K562 (cell line): ENCODE measurements around the gene CYB561A3. TPM values are rescaled to one million over a fixed set of nuclear protein-coding genes. Genes with fewer than 3 reads are reported as not detected.

Experiments
- ATAC-seq: fragments of 200-7000 bp; cut with Tn5 transposase; 3 replicates; pipeline ENCODE4 v1.9.1; 2020; ENCODE audit warnings: moderate library complexity
- BruUV-seq: library from RNA; stranded (reverse); fragments of 400-500 nt; replicated peaks from 2 replicates; lab custom pipeline; 2021; lab: Mats Ljungman, UMichigan
- CTCF ChIA-PET: fragments of 300-600 bp; formaldehyde crosslinking; extraction: SDS; loops from one replicate; lab custom pipeline; 2021; ENCODE audit warnings: low intra/inter-chr PET ratio; lab: Yijun Ruan, JAX
- POLR2A ChIA-PET: fragments of 300-600, 350-650 bp; sonication (Branson Sonifier 250); formaldehyde crosslinking; extraction: SDS; loops from one replicate; lab custom pipeline; 2021; ENCODE audit warnings: antibody characterized with exemption, inconsistent platforms; lab: Yijun Ruan, JAX
- DNase-seq, 4 experiments: peaks; one replicate each; pipeline versions ENCODE4 v3.0.0 to v3.0.0-alpha.2; 2011 to 2018; ENCODE audit warnings: low spot score in 3 of 4, mixed read lengths in 3 of 4; ENCODE audit errors: extremely low read depth in 1 of 4
- FAIRE-seq: peaks from 2 replicates; lab custom pipeline; 2011; peaks lifted over from hg19 to GRCh38; lab: Jason Lieb, UNC
- H2AFZ ChIP-seq: 2 replicates; pipeline ENCODE4 v1.6.0; 2011; ENCODE audit warnings: low read depth, low read length, control low read depth, inconsistent platforms
- H3K27ac ChIP-seq: fragments of 200-600 bp; 3 replicates; pipeline ENCODE4 v1.8.0; 2011; ENCODE audit warnings: low read depth, mild to moderate bottlenecking, control low read depth, inconsistent platforms, low read length, moderate library complexity, mixed read lengths; ENCODE audit errors: extremely low read depth
- H3K27me3 ChIP-seq, 2 experiments: fragments of 300-600 bp in 1 of 2; 2 replicates in 1 of 2; 3 replicates in 1 of 2; pipeline versions ENCODE4 v1.6.0 to v1.8.0; 2011; ENCODE audit warnings: inconsistent platforms in 2 of 2, low read length in 2 of 2, mild to moderate bottlenecking in 1 of 2, mixed read lengths in 1 of 2, moderate library complexity in 1 of 2; ENCODE audit not compliant: control insufficient read depth in 2 of 2, insufficient read depth in 2 of 2
- H3K36me3 ChIP-seq: fragments of 300-600 bp; 3 replicates; pipeline ENCODE4 v1.8.0; 2011; ENCODE audit warnings: mild to moderate bottlenecking, low read length, inconsistent platforms; ENCODE audit not compliant: control insufficient read depth, insufficient read depth
- H3K4me1 ChIP-seq, 2 experiments: fragments of 200-600 bp in 1 of 2; replicated peaks in 1 of 2; 2 replicates in 1 of 2; 3 replicates in 1 of 2; pipeline versions ENCODE4 v1.5.1 to v1.8.0; 2011; ENCODE audit warnings: inconsistent platforms in 2 of 2, low read length in 2 of 2, mild to moderate bottlenecking in 1 of 2, mixed read lengths in 1 of 2, moderate library complexity in 1 of 2; ENCODE audit not compliant: control insufficient read depth in 2 of 2, insufficient read depth in 2 of 2
- H3K4me2 ChIP-seq: 2 replicates; pipeline ENCODE4 v1.6.1; 2011; ENCODE audit warnings: low read length, control low read depth, inconsistent platforms, mixed read lengths; ENCODE audit not compliant: insufficient read depth
- H3K4me3 ChIP-seq: fragments of 200-600 bp; sonication (generic), shearing (Covaris generic); 2 replicates; pipeline ENCODE4 v1.5.1; 2016; ENCODE audit warnings: control low read depth, inconsistent platforms
- H3K79me2 ChIP-seq: fragments of 200-600 bp; 3 replicates; pipeline ENCODE4 v1.8.0; 2011; ENCODE audit warnings: low read length, inconsistent platforms; ENCODE audit not compliant: control insufficient read depth, insufficient read depth
- H3K9ac ChIP-seq, 2 experiments: 2 replicates each; pipeline versions ENCODE4 v1.6.0 to v1.6.1; 2011; ENCODE audit warnings: low read depth in 2 of 2, low read length in 2 of 2, control low read depth in 1 of 2, inconsistent platforms in 1 of 2, mild to moderate bottlenecking in 1 of 2, mixed read lengths in 1 of 2; ENCODE audit not compliant: insufficient read depth in 1 of 2
- H3K9me1 ChIP-seq: one replicate; pipeline ENCODE4 v1.6.0; 2011; ENCODE audit warnings: inconsistent platforms, mild to moderate bottlenecking, low read length, moderate library complexity; ENCODE audit not compliant: control insufficient read depth, insufficient read depth
- H3K9me3 ChIP-seq: replicated peaks from 2 replicates; pipeline ENCODE4 v1.5.1; 2011; ENCODE audit warnings: low read depth, low read length, inconsistent platforms; ENCODE audit not compliant: control insufficient read depth, insufficient read depth
- H4K20me1 ChIP-seq: replicated peaks from 2 replicates; pipeline ENCODE4 v1.6.1; 2011; ENCODE audit warnings: low read length, inconsistent platforms, mixed read lengths; ENCODE audit not compliant: control insufficient read depth, insufficient read depth
- GATA2 ChIP-seq: sonication (generic); formaldehyde crosslinking; IDR thresholded peaks from 2 replicates; pipeline ENCODE4 v1.4.0; 2020; ENCODE audit warnings: mild to moderate bottlenecking, missing genetic modification reagents
- MED1 ChIP-seq: sonication (generic); formaldehyde crosslinking; IDR thresholded peaks from 2 replicates; pipeline ENCODE4 v1.8.1; 2023; ENCODE audit warnings: missing genetic modification reagents, borderline replicate concordance
- PREB ChIP-seq: sonication (generic); formaldehyde crosslinking; IDR thresholded peaks from 2 replicates; pipeline ENCODE4 v1.8.1; 2023; ENCODE audit warnings: mild to moderate bottlenecking, missing genetic modification reagents
- XRCC3 ChIP-seq: fragments of 450-650 bp; IDR thresholded peaks from 2 replicates; pipeline ENCODE4 v1.6.1; 2017; ENCODE audit warnings: mild to moderate bottlenecking, moderate library complexity
- ZKSCAN8 ChIP-seq: fragments of 200-800 bp; sonication (Bioruptor generic); IDR thresholded peaks from 2 replicates; pipeline ENCODE4 v1.6.1; 2016; ENCODE audit warnings: missing genetic modification characterization, missing compliant biosample characterization
- ZNF143 ChIP-seq: sonication (generic); formaldehyde crosslinking; IDR thresholded peaks from 2 replicates; pipeline ENCODE4 v1.9.0; 2022; ENCODE audit warnings: mild to moderate bottlenecking, missing genetic modification reagents
- ZNF184 ChIP-seq: sonication (generic); formaldehyde crosslinking; IDR thresholded peaks from 2 replicates; pipeline ENCODE4 v1.5.0; 2020; ENCODE audit warnings: missing genetic modification reagents
- ZNF830 ChIP-seq: fragments of 250-450 bp; sonication (Bioruptor Pico); IDR thresholded peaks from 2 replicates; pipeline ENCODE4 v1.5.0; 2021; ENCODE audit warnings: mild to moderate bottlenecking
- WGBS: fragments of 100-300 bp; shearing (Covaris generic); methylation state at CpG from one replicate; pipeline ENCODE4 v1.1.6; 2016; ENCODE audit warnings: low coverage, mixed read lengths; ENCODE audit not compliant: insufficient coverage; ENCODE audit errors: missing lambda C conversion rate; 5-methylcytosine and 5-hydroxymethylcytosine counted together
- in situ Hi-C: fragments of 300-500 bp; cut with MboI; formaldehyde crosslinking; loops from 4 replicates; pipeline ENCODE4 v1.15.0; 2018; ENCODE audit warnings: inconsistent platforms, mixed read lengths
- intact Hi-C: fragments of 100-400 bp; cut with micrococcal nuclease; formaldehyde crosslinking; loops from 2 replicates; pipeline ENCODE4 v1.14.2; 2022
- polyA plus RNA-seq, 8 experiments: library from polyadenylated mRNA; depleted of rRNA in 4 of 8; stranded (reverse) in 5 of 8; unstranded in 3 of 8; fragments of >200 nt; fragmentation: Nextera tagmentation in 2 of 8; fragmentation: Illumina TruSeq in 1 of 8; extraction: Ambion mirVana in 2 of 8; extraction: Trizol in 1 of 8; gene quantifications; 2 replicates each; pipeline versions ENCODE4 v1.2.1 to v1.2.3, GENCODE V29; 2011 to 2014; ENCODE audit warnings: inconsistent platforms in 1 of 8, missing spikeins in 1 of 8
- total RNA-seq, 7 experiments: library from RNA; depleted of rRNA in 6 of 7; stranded (reverse); fragments of >200 nt in 6 of 7; fragmentation: Illumina TruSeq in 2 of 7; extraction: Trizol in 2 of 7; gene quantifications; 2 replicates each; pipeline versions ENCODE4 v1.2.1 to v1.2.3, GENCODE V29; 2011 to 2021; ENCODE audit warnings: low replicate concordance in 1 of 7

Gene CYB561A3
- total and polyA plus RNA-seq, 9 of the 15 experiments (the other 6 are each of a cell fraction or from before 2014, with no cell fraction given), result 29.2 to 78.9 (median 37.9) TPM

- intact Hi-C loops, result no loop called here
- Histone ChIP-seq H3K27ac (no peak overlapping the region), H2AFZ (no peak overlapping the region), H3K9me3 (peaks cover 9% of the 10 kb centered on the region; the same call in 1 of the 2 replicates), H3K79me2 (no peaks in the 10 kb centered on the region), H4K20me1 (no peaks in the 10 kb centered on the region), H3K4me2 (no peak overlapping the region), H3K4me1 (peaks cover 4 to 14% of the 10 kb centered on the region in 2 experiments; a peak in 4 of 5 replicates), H3K4me3 (no peak overlapping the region), H3K9me1 (no peaks in the 10 kb centered on the region), H3K9ac (no peak overlapping the region), H3K27me3 (no peaks in the 10 kb centered on the region; a peak in 1 of 5 replicates), H3K36me3 (no peaks in the 10 kb centered on the region; the same call in 2 of the 3 replicates)
- no peak for DNase-seq
- ChIA-PET POLR2A (interaction anchor here (1.0 kb wide), 2 partner anchors 17 to 74 kb away, joined by 3 read pairs; no protein-coding TSS in a partner anchor), CTCF (no interaction called here)
- WGBS, result 55% methylated on average over 1 of the region's 1 CpG
- no peak for ATAC-seq
- TF ChIP-seq XRCC3, result no peak
- TF ChIP-seq ZNF184 (CRISPR knock-in tag), result no peak
- no peak for TF ChIP-seq MED1 (CRISPR knock-in tag)
- no peak for TF ChIP-seq ZNF830 (CRISPR knock-in tag)
- no peak for TF ChIP-seq PREB
- TF ChIP-seq ZNF143 (CRISPR knock-in tag), result no peak
- no peak for TF ChIP-seq ZKSCAN8
- TF ChIP-seq GATA2, result no peak
- in situ Hi-C loops, result no loop called here
- no peak for FAIRE-seq
- no TSS peak for BruUV-seq
Measured at GRCh38 chr11:61390161-61390560, 28.5 kb upstream of the CYB561A3 start.
